Neural progenitor cell (in vitro differentiated cells): ENCODE results near the gene VAV2.

Experiments used
- EZH2 ChIP-seq: fragments of 200-600 bp; sonication (generic); IDR thresholded peaks from 2 replicates; pipeline ENCODE4 v1.6.1; 2017; ENCODE audit warnings: antibody characterized with exemption, mild to moderate bottlenecking, moderate library complexity
- EZH2phosphoT487 ChIP-seq: fragments of 200-600 bp; sonication (generic); IDR thresholded peaks from 2 replicates; pipeline ENCODE4 v1.6.1; 2017; ENCODE audit warnings: antibody characterized with exemption
- TF ChIP-seq, protein P1 (sequence below): fragments of 200-600 bp; sonication (generic); IDR thresholded peaks from 2 replicates; pipeline ENCODE4 v1.5.1; 2017; ENCODE audit warnings: antibody characterized with exemption, mild to moderate bottlenecking

DNA sequence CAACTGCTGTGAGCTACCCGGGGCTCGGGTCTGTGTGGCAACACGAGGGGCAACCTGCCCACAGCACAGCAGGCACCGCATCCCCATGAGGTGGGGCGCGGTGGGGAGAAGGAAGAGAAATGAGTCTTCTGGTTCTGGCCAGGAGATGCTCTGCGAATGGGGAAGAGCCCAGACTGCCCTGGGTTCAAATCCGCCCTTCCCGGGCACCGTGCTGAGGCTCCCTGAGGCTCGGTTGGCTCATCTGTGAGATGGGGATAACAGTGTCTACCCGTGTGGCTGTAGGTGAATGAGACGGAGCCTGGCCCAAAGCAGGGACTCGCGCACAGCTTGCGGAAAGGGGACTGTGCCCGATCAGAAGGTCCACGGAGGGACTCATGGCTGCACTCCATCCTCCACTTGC, 123.9 kb downstream of the VAV2 start:
- TF ChIP-seq, protein P1, sequence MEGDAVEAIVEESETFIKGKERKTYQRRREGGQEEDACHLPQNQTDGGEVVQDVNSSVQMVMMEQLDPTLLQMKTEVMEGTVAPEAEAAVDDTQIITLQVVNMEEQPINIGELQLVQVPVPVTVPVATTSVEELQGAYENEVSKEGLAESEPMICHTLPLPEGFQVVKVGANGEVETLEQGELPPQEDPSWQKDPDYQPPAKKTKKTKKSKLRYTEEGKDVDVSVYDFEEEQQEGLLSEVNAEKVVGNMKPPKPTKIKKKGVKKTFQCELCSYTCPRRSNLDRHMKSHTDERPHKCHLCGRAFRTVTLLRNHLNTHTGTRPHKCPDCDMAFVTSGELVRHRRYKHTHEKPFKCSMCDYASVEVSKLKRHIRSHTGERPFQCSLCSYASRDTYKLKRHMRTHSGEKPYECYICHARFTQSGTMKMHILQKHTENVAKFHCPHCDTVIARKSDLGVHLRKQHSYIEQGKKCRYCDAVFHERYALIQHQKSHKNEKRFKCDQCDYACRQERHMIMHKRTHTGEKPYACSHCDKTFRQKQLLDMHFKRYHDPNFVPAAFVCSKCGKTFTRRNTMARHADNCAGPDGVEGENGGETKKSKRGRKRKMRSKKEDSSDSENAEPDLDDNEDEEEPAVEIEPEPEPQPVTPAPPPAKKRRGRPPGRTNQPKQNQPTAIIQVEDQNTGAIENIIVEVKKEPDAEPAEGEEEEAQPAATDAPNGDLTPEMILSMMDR, result no peak
- TF ChIP-seq EZH2 (no peak), EZH2phosphoT487 (no peak)
